ENCODE results near the gene NEDD9.

NEDD9 gene

GRCh38 chr6:11198663-11199603, 33.5 kb downstream of the NEDD9 start:
- no peak for DNase-seq

- DNase-seq = no peak
Measured at GRCh38 chr6:11197850-11198249, 34.6 kb downstream of the NEDD9 start.

- DNase-seq = no peak
Measured at GRCh38 chr6:11197175-11197536, 35.3 kb downstream of the NEDD9 start.

- DNase-seq = no peak
Measured at GRCh38 chr6:11196511-11197174, 35.8 kb downstream of the NEDD9 start.

- DNase-seq = no peak
Measured at GRCh38 chr6:11194356-11195218, 37.9 kb downstream of the NEDD9 start.

GRCh38 chr6:11193434-11193833, 39.0 kb downstream of the NEDD9 start:
- DNase-seq = no peak

- DNase-seq = no peak
Measured at GRCh38 chr6:11192167-11192566, 40.3 kb downstream of the NEDD9 start.

- no peak for DNase-seq
Measured at GRCh38 chr6:11190625-11191245, 41.7 kb downstream of the NEDD9 start.

- no peak for DNase-seq
Measured at GRCh38 chr6:11189865-11190624, 42.4 kb downstream of the NEDD9 start.

- no peak for DNase-seq
Measured at GRCh38 chr6:11188161-11188915, 44.1 kb downstream of the NEDD9 start.

GRCh38 chr6:11187301-11187700, 45.2 kb downstream of the NEDD9 start:
- no peak for DNase-seq

GRCh38 chr6:11185204-11185842, 47.1 kb downstream of the NEDD9 start:
- DNase-seq = no peak

- DNase-seq = no peak
Measured at GRCh38 chr6:11183761-11184362, 48.6 kb downstream of the NEDD9 start.

GRCh38 chr6:11181478-11182136, 50.9 kb downstream of the NEDD9 start:
- DNase-seq = no peak

- DNase-seq = no peak
Measured at GRCh38 chr6:11179419-11180202, 52.9 kb downstream of the NEDD9 start.

- DNase-seq = no peak
Measured at GRCh38 chr6:11179088-11179418, 53.4 kb downstream of the NEDD9 start.

- no peak for DNase-seq
Measured at GRCh38 chr6:11177271-11177670, 55.2 kb downstream of the NEDD9 start.

- no peak for DNase-seq
Measured at GRCh38 chr6:11174242-11174611, 58.2 kb downstream of the NEDD9 start.
